HepG2 (cell line): Measurements from ENCODE around the gene ERMP1. TPM values are rescaled to one million over a fixed set of nuclear protein-coding genes. Genes with fewer than 3 reads are reported as not detected.

Experiments used
- ATAC-seq: fragments of 200-7000 bp; cut with Tn5 transposase; 3 replicates; pipeline ENCODE4 v1.9.1; 2020; ENCODE audit warnings: mild to moderate bottlenecking, moderate library complexity
- BruUV-seq: library from RNA; stranded (reverse); fragments of 400-500 nt; replicated peaks from 2 replicates; lab custom pipeline; 2021; lab: Mats Ljungman, UMichigan
- CTCF ChIA-PET: fragments of 300-600 bp; formaldehyde crosslinking; extraction: SDS; loops from one replicate; lab custom pipeline; 2021; ENCODE audit warnings: low total read pairs, inconsistent platforms, low intra/inter-chr PET ratio; lab: Yijun Ruan, JAX
- POLR2A ChIA-PET: fragments of 350-600 bp; sonication (Branson Sonifier 250); formaldehyde crosslinking; loops from one replicate; lab custom pipeline; 2020; ENCODE audit warnings: antibody characterized with exemption, inconsistent platforms; lab: Yijun Ruan, JAX
- DNase-seq: peaks from one replicate; pipeline ENCODE4 v3.0.0-alpha.2; 2015; ENCODE audit warnings: low spot score
- FAIRE-seq: peaks from 3 replicates; lab custom pipeline; 2011; peaks lifted over from hg19 to GRCh38; lab: Jason Lieb, UNC
- H2AFZ ChIP-seq: one replicate; pipeline ENCODE4 v1.6.1; 2011; ENCODE audit warnings: low read length, inconsistent platforms
- H3K27ac ChIP-seq: fragments of 300-600 bp; 3 replicates; pipeline ENCODE4 v1.8.0; 2011; ENCODE audit warnings: mixed run types, mild to moderate bottlenecking, mixed read lengths, low read length, inconsistent platforms; ENCODE audit not compliant: insufficient read depth; ENCODE audit errors: extremely low read length
- H3K27me3 ChIP-seq, 2 experiments: fragments of 200-600 bp in 1 of 2; 2 replicates in 1 of 2; 3 replicates in 1 of 2; pipeline versions ENCODE4 v1.6.0 to v1.8.0; 2011; ENCODE audit warnings: low read length in 2 of 2, mild to moderate bottlenecking in 2 of 2, moderate library complexity in 2 of 2, inconsistent platforms in 1 of 2; ENCODE audit not compliant: insufficient read depth in 2 of 2, control insufficient read depth in 1 of 2
- H3K36me3 ChIP-seq, 2 experiments: fragments of 200-600 bp in 1 of 2; replicated peaks in 1 of 2; 2 replicates in 1 of 2; 3 replicates in 1 of 2; pipeline versions ENCODE4 v1.5.1 to v1.8.0; 2011; ENCODE audit warnings: low read length in 2 of 2, inconsistent platforms in 1 of 2; ENCODE audit not compliant: insufficient read depth in 2 of 2, control insufficient read depth in 1 of 2
- H3K4me1 ChIP-seq: 2 replicates; pipeline ENCODE4 v1.5.1; 2012; ENCODE audit warnings: low read length, inconsistent platforms; ENCODE audit not compliant: insufficient read depth
- H3K4me2 ChIP-seq: 2 replicates; pipeline ENCODE4 v1.6.0; 2011; ENCODE audit warnings: low read depth, low read length, inconsistent platforms
- H3K4me3 ChIP-seq, 3 experiments: fragments of 200-600 bp in 1 of 3; sonication (generic), shearing (Covaris generic) in 1 of 3; replicated peaks in 1 of 3; 2 replicates each; pipeline ENCODE4 v1.5.1; 2011 to 2016; ENCODE audit warnings: low read length in 3 of 3, inconsistent platforms in 2 of 3, low read depth in 2 of 3, mild to moderate bottlenecking in 2 of 3, control low read depth in 1 of 3, mixed read lengths in 1 of 3; ENCODE audit not compliant: insufficient read depth in 1 of 3
- H3K79me2 ChIP-seq: one replicate; pipeline ENCODE4 v1.6.1; 2011; ENCODE audit warnings: low read length, inconsistent platforms; ENCODE audit not compliant: insufficient read depth
- H3K9ac ChIP-seq: 2 replicates; pipeline ENCODE4 v1.6.0; 2011; ENCODE audit warnings: mild to moderate bottlenecking, low read depth, low read length, inconsistent platforms; ENCODE audit not compliant: insufficient read depth
- H3K9me3 ChIP-seq: 2 replicates; pipeline ENCODE4 v1.5.1; 2012; ENCODE audit warnings: mild to moderate bottlenecking, low read length
- H4K20me1 ChIP-seq: 2 replicates; pipeline ENCODE4 v1.6.0; 2011; ENCODE audit warnings: inconsistent platforms, mild to moderate bottlenecking, low read length, moderate library complexity; ENCODE audit not compliant: insufficient read depth
- FOXA3 ChIP-seq: IDR thresholded peaks from 2 replicates; pipeline ENCODE4 v1.6.1; 2016; ENCODE audit warnings: missing genetic modification reagents, missing compliant biosample characterization
- FOXK2 ChIP-seq: fragments of 450-650 bp; IDR thresholded peaks from 2 replicates; pipeline ENCODE4 v1.6.1; 2016
- GTF3A ChIP-seq: sonication (generic); formaldehyde crosslinking; conservative IDR thresholded peaks from 2 replicates; pipeline ENCODE4 v1.4.0; 2020; ENCODE audit warnings: mild to moderate bottlenecking, missing genetic modification reagents
- KDM4B ChIP-seq: sonication (generic); formaldehyde crosslinking; IDR thresholded peaks from 2 replicates; pipeline ENCODE4 v1.4.0; 2020; ENCODE audit warnings: missing genetic modification reagents
- MAF1 ChIP-seq: sonication (generic); formaldehyde crosslinking; IDR thresholded peaks from 2 replicates; pipeline ENCODE4 v1.5.0; 2020; ENCODE audit warnings: missing genetic modification reagents, borderline replicate concordance
- SAP130 ChIP-seq: IDR thresholded peaks from 2 replicates; pipeline ENCODE4 v1.6.1; 2016; ENCODE audit warnings: low read depth
- STAG1 ChIP-seq: sonication (generic); formaldehyde crosslinking; IDR thresholded peaks from 2 replicates; pipeline ENCODE4 v1.4.0; 2020; ENCODE audit warnings: missing genetic modification reagents
- ZFAT ChIP-seq: sonication (generic); formaldehyde crosslinking; conservative IDR thresholded peaks from 2 replicates; pipeline ENCODE4 v1.8.1; 2023; ENCODE audit warnings: missing genetic modification reagents, inconsistent platforms
- ZFP82 ChIP-seq: sonication (generic); formaldehyde crosslinking; IDR thresholded peaks from 2 replicates; pipeline ENCODE4 v1.5.1; 2020; ENCODE audit warnings: mild to moderate bottlenecking, missing genetic modification reagents, borderline replicate concordance
- ZKSCAN1 ChIP-seq: fragments of 150-350 bp; IDR thresholded peaks from 2 replicates; pipeline ENCODE4 v1.6.1; 2014; ENCODE audit warnings: low read length
- ZNF44 ChIP-seq: sonication (generic); formaldehyde crosslinking; IDR thresholded peaks from 2 replicates; pipeline ENCODE4 v1.5.1; 2020; ENCODE audit warnings: mild to moderate bottlenecking, missing genetic modification reagents
- ZNF589 ChIP-seq: sonication (generic); formaldehyde crosslinking; conservative IDR thresholded peaks from 2 replicates; pipeline ENCODE4 v1.8.0; 2022; ENCODE audit warnings: mild to moderate bottlenecking, moderate library complexity, missing genetic modification reagents
- WGBS: methylation state at CpG from one replicate; pipeline ENCODE4 v1.1.6; 2017; ENCODE audit warnings: low lambda C conversion rate; 5-methylcytosine and 5-hydroxymethylcytosine counted together
- in situ Hi-C: cut with HindIII; loops from 2 replicates; pipeline ENCODE4 v1.10.0; 2017; ENCODE audit warnings: low pct_unique_long_range_greater_than_20kb; ENCODE audit not compliant: extremely low pct_ligation_motif_present
- intact Hi-C: fragments of 100-400 bp; cut with micrococcal nuclease; formaldehyde crosslinking; loops from one replicate; pipeline ENCODE4 v1.10.0; 2022; ENCODE audit not compliant: unreplicated experiment
- polyA plus RNA-seq, 8 experiments: library from polyadenylated mRNA; depleted of rRNA in 3 of 8; stranded (reverse) in 7 of 8; unstranded in 1 of 8; fragments of >200 nt; fragmentation: Illumina TruSeq in 4 of 8; extraction: Trizol in 4 of 8; gene quantifications; 2 replicates each; pipeline versions ENCODE4 v1.2.1 to v1.2.3, GENCODE V29; 2011 to 2016; ENCODE audit warnings: low read depth in 4 of 8, missing spikeins in 1 of 8, mixed read lengths in 1 of 8; ENCODE audit not compliant: insufficient read depth in 1 of 8
- total RNA-seq, 5 experiments: library from RNA; depleted of rRNA; stranded (reverse); fragments of >200 nt; fragmentation: Illumina TruSeq; extraction: Trizol; gene quantifications; 2 replicates each; pipeline ENCODE4 v1.2.3, GENCODE V29; 2016; ENCODE audit warnings: low read depth in 1 of 5
- TF ChIP-seq, protein P1 (sequence below): sonication (generic); formaldehyde crosslinking; IDR thresholded peaks from 2 replicates; pipeline ENCODE4 v1.4.0; 2020; ENCODE audit warnings: mild to moderate bottlenecking, missing genetic modification reagents
- TF ChIP-seq, protein P2 (sequence below): sonication (generic); formaldehyde crosslinking; conservative IDR thresholded peaks from 2 replicates; pipeline ENCODE4 v1.8.1; 2023; ENCODE audit warnings: missing genetic modification reagents

The ERMP1 gene
- total and polyA plus RNA-seq, 2 of the 13 experiments (the other 11 are each of a cell fraction or from before 2014, with no cell fraction given), result 40.9 to 65.4 TPM

DNA sequence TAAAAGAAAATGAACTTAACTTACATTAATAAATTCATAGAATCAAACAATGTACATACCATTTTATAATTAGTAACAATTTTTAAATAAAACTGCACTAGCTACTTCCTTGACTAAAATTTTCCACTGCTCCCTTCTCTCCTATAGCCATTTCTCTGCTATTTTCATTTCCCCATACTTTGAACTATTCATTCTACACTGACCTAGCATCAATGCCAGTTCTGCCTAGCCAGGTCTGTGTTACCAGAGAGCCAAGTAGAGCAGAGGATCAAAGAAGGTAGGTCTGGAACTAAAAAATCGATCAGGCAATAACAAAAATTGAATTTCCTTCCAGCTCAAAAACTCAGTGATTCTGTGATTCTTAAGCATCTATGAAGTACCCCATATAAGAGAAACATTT lies 84.5 kb downstream of the ERMP1 start:
- no peak for DNase-seq
- in situ Hi-C loops, result no loop called here
- BruUV-seq, result no TSS peak
- no peak for ATAC-seq
- peaks cover 1 to 18% of the 10 kb centered on the region in 2 experiments; a peak in 2 of 5 replicates for H3K36me3 ChIP-seq
- no peaks in the 10 kb centered on the region for H3K79me2 ChIP-seq
- H3K9me3 ChIP-seq, result no peaks in the 10 kb centered on the region
- H3K4me2 ChIP-seq, result no peak overlapping the region
- H3K27me3 ChIP-seq, result no peaks in the 10 kb centered on the region
- WGBS, result 96% methylated on average over 1 of the region's 1 CpG
- intact Hi-C loops, result no loop called here
- no peaks in the 10 kb centered on the region for H4K20me1 ChIP-seq
- ChIA-PET CTCF (no interaction called here), POLR2A (no interaction called here)
- no peak overlapping the region for H2AFZ ChIP-seq
- no peak overlapping the region for H3K4me3 ChIP-seq
- H3K4me1 ChIP-seq, result peaks cover 13% of the 10 kb centered on the region
- no peak for FAIRE-seq
- no peak for TF ChIP-seq ZFP82 (CRISPR knock-in tag)
- TF ChIP-seq FOXK2, result no peak
- no peak for TF ChIP-seq MAF1 (CRISPR knock-in tag)
- TF ChIP-seq ZKSCAN1, result no peak
- no peak for TF ChIP-seq STAG1 (CRISPR knock-in tag)
- no peak for TF ChIP-seq SAP130 (CRISPR knock-in tag)
- TF ChIP-seq FOXA3 (CRISPR knock-in tag), result no peak
- TF ChIP-seq KDM4B, result no peak
- no peak for TF ChIP-seq ZNF589 (CRISPR knock-in tag)
- TF ChIP-seq GTF3A (CRISPR knock-in tag), result no peak
- no peak for TF ChIP-seq ZNF44 (CRISPR knock-in tag)
- no peak for TF ChIP-seq ZFAT (CRISPR knock-in tag)
- TF ChIP-seq, protein P1, sequence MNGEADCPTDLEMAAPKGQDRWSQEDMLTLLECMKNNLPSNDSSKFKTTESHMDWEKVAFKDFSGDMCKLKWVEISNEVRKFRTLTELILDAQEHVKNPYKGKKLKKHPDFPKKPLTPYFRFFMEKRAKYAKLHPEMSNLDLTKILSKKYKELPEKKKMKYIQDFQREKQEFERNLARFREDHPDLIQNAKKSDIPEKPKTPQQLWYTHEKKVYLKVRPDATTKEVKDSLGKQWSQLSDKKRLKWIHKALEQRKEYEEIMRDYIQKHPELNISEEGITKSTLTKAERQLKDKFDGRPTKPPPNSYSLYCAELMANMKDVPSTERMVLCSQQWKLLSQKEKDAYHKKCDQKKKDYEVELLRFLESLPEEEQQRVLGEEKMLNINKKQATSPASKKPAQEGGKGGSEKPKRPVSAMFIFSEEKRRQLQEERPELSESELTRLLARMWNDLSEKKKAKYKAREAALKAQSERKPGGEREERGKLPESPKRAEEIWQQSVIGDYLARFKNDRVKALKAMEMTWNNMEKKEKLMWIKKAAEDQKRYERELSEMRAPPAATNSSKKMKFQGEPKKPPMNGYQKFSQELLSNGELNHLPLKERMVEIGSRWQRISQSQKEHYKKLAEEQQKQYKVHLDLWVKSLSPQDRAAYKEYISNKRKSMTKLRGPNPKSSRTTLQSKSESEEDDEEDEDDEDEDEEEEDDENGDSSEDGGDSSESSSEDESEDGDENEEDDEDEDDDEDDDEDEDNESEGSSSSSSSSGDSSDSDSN (CRISPR knock-in tag), result no peak
- TF ChIP-seq, protein P2, sequence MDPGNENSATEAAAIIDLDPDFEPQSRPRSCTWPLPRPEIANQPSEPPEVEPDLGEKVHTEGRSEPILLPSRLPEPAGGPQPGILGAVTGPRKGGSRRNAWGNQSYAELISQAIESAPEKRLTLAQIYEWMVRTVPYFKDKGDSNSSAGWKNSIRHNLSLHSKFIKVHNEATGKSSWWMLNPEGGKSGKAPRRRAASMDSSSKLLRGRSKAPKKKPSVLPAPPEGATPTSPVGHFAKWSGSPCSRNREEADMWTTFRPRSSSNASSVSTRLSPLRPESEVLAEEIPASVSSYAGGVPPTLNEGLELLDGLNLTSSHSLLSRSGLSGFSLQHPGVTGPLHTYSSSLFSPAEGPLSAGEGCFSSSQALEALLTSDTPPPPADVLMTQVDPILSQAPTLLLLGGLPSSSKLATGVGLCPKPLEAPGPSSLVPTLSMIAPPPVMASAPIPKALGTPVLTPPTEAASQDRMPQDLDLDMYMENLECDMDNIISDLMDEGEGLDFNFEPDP (CRISPR knock-in tag), result no peak
- no peak overlapping the region for H3K9ac ChIP-seq
- H3K27ac ChIP-seq, result no peak overlapping the region
